GM21390 (cell line): ENCODE measurements around the gene GALNT18.
"Not testable (repeated sequence)": the region's sequence is repeated elsewhere in the genome, so short reads cannot be mapped to it uniquely, and the experiment has no call there.

Source experiments
- ATAC-seq: cut with Tn5 transposase; IDR thresholded peaks from one replicate; pipeline ENCODE4 v1.9.1; 2021; ENCODE audit not compliant: unreplicated experiment

Gene GALNT18

GRCh38 chr11:11468954-11469353, 152.9 kb downstream of the GALNT18 start:
- ATAC-seq = no peak

- no peak for ATAC-seq
Measured at GRCh38 chr11:11467312-11467711, 154.5 kb downstream of the GALNT18 start.

DNA sequence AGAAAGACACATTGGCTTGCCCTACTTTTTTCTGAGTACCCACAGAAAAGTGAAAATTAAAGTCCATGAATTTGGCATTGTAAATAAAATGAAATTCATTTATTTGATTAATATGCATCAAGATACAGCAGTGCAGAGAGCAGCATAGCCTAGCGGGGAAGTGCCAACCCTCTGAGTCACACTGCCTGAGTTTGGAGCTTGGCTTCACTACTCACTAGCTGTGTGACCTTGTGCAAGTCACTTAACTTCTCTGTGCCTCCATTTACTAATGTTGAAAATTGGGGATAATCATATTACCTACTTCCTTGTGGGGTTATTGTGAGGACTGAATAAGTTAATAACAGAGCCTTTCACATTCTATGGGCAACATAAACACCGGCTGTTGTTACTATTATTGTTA, 157.2 kb downstream of the GALNT18 start:
- ATAC-seq = no peak

- ATAC-seq = no peak
Measured at GRCh38 chr11:11463405-11463804, 158.4 kb downstream of the GALNT18 start.

GRCh38 chr11:11461473-11461872, 160.3 kb downstream of the GALNT18 start:
- ATAC-seq = no peak

- no peak for ATAC-seq
Measured at GRCh38 chr11:11459578-11459977, 162.2 kb downstream of the GALNT18 start.

DNA sequence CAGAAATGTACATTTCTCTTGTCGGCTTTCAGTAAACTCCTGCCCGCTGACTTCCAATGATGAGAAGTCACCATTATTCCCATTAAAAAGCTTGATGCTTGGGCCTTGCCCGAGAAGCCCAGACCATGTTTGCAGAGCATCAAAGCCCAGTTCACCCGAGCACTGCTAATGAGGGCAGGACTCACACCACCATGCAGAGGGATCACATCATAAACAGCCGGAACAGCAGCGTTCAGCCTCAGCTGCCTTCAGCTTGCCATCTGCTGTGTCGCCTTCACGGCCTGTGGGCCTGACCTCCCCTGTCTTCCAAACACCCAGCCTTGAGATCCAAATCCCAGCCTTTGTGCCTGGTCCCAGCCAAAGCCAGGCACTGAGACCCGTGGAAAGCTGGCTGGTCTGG, 163.3 kb downstream of the GALNT18 start:
- no peak for ATAC-seq

DNA sequence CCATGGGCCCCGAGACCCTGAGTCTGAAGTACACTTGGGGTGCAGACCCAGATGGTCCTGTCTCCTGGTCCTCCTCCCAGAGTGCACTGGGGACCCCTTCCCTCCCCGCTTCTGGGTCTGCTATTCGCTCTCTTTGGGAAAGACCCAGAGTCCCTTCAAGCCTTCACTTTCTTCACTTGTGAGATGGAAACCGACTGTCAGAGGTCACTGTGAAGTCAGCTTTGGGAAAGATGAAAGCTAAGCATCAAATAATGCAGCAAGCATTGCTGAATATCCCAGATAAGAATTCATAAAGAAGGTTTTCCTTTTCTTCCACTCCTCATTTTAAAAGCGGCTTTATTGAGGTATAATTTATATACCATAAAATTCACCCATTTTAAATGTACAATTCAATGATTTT, 163.8 kb downstream of the GALNT18 start:
- no peak for ATAC-seq

DNA sequence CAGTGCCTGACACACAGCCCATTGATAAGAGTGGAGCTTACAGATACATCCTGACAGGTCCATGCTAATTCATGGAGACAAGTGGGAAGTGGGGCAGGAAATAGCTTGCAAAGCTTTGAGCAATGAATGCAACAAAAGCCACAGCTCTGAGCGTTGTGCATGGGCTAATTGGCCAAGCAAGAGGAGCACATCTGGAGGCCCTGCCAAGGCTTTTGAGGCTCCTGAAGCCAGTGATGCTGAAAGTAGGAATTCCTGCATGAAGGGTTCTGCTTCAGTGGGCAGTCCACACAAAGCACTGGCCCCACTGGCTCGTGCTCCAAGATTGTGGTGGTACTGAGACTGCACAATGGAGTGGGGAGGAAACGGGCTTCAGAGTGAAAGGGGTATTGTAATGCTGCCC, 164.9 kb downstream of the GALNT18 start:
- ATAC-seq = no peak

- ATAC-seq = no peak
Measured at GRCh38 chr11:11454671-11455223, 167.1 kb downstream of the GALNT18 start.

- ATAC-seq = peak; percentile 96
Measured at GRCh38 chr11:11451501-11452005, 170.3 kb downstream of the GALNT18 start.

DNA sequence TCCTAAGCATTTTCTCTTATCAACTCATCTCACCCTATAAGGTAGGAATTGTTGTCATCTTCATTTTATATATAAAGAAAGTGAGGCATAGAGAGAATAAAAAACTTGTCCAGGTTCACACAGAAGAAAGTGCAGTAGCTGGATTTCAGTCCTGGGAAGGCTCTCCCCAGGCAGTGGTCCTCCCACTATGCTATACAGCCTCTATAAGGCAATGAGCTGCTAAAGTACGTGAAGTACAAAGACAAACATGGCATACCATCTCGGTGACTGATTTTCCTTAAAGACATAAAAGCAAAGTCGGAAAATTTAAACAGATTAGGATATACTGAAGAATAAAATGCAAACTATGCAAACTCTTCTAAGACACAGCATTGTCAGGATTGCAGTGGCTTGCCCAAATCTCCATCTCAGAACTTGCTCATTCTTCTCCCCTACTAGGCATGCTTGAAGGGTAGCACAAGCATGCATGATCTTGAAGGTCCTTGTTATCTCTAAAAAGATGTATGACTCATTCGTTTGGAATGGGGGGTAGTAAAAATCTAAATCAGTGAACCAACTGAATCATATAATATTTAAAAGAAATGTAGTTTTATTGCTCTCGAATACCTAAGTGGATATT, 171.0 kb downstream of the GALNT18 start:
- ATAC-seq = no peak

- ATAC-seq = no peak
Measured at GRCh38 chr11:11449327-11449726, 172.5 kb downstream of the GALNT18 start.

DNA sequence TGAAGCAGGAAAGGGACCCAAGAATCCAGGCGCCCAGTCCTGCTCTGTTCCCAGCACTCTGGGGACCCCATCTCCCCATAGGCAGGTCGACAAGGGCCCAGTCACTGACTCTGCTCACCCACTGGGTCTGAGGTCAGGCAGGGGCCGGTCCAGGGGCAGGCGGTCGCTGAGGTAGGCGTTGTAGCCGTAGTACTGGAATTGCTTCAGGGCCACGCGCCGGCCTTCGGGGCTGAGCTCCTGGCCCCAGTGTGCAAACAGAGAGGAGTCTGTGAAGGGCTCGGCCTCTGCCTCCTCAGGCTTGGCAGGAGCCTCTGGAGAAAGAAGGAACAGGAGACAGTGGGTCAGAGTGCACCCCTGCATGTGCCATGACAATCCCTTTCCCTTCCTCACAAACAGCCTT, 173.2 kb downstream of the GALNT18 start:
- no peak for ATAC-seq

DNA sequence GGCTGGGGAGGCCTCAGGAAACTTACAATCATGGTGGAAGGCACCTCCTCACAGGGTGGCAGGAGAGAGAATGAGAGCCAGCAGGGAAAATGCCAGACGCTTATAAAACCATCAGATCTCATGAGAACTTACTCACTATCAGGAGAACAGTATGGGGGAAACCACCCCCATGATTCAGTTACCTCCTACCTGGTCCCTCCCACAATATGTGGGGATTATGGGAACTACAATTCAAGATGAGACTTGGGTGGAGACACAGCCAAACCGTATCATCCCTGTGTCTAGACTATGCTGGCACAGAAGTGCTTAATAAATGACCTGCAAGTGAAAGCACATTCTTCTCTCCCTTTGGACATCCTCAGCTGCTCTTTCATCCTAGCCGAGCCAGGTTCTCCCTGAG, 174.2 kb downstream of the GALNT18 start:
- not testable (repeated sequence) for ATAC-seq

- no peak for ATAC-seq
Measured at GRCh38 chr11:11446967-11447366, 174.8 kb downstream of the GALNT18 start.

- ATAC-seq = no peak
Measured at GRCh38 chr11:11446564-11446963, 175.2 kb downstream of the GALNT18 start.

DNA sequence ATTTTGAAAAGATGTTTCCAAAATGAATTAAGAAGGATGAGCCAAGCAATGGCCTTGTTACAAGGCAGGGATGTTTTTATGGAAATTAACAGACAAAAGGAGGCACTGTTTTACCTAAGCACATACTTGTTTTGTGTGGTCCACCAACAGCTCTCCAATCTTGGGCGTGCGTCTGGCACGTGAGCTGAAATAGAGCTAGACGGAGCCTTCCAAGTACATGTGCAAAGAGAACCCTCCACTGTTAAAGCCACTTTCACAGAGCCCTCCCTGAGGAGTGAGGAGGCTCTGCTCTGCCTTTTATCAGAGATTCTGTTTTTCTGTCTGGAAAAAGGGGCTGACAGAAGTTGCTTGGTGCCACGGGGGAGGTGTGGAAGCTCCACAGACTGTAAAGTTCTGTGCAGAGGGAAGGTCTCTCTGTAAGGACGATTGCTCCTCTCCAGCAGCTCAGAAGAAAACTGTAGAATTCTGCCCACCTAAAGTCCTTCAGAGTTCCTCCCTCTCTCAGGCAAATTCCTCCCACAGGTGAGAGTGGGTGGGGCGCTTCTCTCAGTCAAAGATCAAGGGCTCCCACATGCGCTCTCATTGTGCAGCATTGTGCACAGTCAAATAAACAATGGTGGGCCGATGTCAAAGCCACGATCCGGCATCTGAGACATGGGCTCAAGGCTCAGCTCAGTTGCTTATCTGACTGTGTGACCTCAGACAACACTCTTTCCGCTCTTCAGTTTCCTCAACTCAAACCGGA, 176.2 kb downstream of the GALNT18 start:
- no peak for ATAC-seq

GRCh38 chr11:11444804-11445131, 177.0 kb downstream of the GALNT18 start:
- no peak for ATAC-seq

DNA sequence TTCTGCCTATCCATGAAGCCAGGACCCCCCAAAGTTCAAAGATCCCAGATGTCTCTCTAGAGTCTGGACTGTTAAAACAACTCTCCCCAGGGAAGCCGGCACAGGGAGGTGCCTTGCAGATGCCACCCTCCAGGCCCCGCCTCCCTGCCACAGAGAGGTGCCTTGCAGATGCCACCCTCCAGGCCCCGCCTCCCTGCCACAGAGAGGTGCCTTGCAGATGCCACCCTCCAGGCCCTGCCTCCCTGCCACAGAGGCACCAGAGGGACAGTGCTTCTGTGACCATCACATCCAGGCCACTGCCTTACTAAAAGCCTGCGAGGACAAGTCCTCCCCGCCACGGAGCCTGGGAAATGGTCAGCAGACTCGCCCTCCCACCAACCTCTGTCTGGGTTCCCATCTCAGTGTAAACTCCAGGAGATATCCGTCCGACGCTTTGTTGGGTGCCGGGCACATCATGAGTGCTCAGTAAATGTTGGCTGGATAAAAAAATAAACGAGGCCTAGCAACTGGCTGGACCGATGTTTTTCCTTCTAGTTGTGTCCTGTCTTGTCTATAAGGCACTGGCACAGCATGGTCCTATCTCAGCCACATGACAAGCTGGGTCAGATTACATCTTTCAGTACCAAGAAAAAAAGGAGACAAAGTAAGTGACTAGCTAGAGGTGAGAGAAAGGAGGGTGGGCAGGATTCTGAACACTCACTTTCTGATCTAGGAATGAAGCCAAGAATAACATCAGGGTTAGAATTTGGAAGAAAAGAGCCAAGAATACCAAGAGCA, 177.6 kb downstream of the GALNT18 start:
- no peak for ATAC-seq

DNA sequence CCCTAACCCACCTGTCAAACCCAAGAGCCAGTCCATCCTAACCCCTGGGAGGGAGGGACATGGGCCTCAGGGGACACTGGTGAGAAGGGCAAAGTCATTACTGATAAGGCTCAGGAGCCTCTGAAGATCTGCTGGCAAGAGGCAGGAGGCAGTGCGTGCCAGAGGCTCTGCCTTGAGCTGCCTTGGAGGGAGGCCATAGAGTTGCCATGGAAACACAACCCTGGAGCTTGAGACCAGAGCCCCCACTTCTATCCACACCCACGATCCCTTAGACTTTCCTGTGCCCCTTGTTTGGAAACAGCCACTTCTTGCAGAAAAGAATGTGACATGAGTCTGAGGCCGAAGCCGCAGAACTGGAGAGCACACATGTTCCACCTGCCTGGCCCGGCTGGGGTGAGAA, 179.0 kb downstream of the GALNT18 start:
- ATAC-seq = no peak

DNA sequence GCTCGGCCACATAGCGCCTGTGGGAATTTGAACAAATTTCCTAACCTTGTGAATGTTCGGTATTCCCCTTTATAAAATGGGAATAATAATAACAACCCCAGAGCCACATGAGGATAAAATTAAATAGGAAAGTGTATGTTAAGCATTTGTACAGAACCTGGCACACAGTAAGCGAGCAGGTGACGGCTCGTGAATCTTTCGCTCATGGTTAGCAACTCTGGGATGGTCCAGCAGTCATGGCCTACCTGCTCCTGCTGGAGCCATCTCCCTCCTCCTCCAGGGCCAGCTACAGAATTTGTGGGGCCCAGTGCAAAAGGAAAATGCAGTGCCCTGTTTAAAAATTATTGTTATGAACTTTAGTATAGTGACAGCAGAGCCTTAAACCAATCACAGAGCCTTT, 180.3 kb downstream of the GALNT18 start:
- no peak for ATAC-seq
